Brain pericyte (primary cell): ENCODE results near the gene CORO2B.

Experiments
- DNase-seq: peaks from one replicate; pipeline ENCODE4 v3.0.0-alpha.2; 2012; ENCODE audit warnings: low read depth, low spot score

Gene CORO2B

GRCh38 chr15:68578980-68579935 is at the start of gene CORO2B:
CORO2B (plus strand) TSS chr15:68578993; CDS start chr15:68579263, 270 bp downstream.
- DNase-seq, result no peak

- no peak for DNase-seq
These were observed 47.2 kb upstream of the CORO2B start for GRCh38 chr15:68531387-68532179.

GRCh38 chr15:68536331-68537095 is 42.3 kb upstream of the CORO2B start:
- DNase-seq, result no peak

GRCh38 chr15:68537097-68537496 is 41.7 kb upstream of the CORO2B start:
- DNase-seq, result no peak

GRCh38 chr15:68537506-68537905 is 41.3 kb upstream of the CORO2B start:
- no peak for DNase-seq

GRCh38 chr15:68538311-68538710 is 40.5 kb upstream of the CORO2B start:
- no peak for DNase-seq

- DNase-seq, result no peak
These were observed 37.0 kb upstream of the CORO2B start for GRCh38 chr15:68541743-68542142.

- DNase-seq, result no peak
These were observed 36.4 kb upstream of the CORO2B start for GRCh38 chr15:68542348-68542747.

GRCh38 chr15:68542771-68543164 is 36.0 kb upstream of the CORO2B start:
- no peak for DNase-seq

- DNase-seq, result no peak
These were observed 35.4 kb upstream of the CORO2B start for GRCh38 chr15:68543165-68544008.

GRCh38 chr15:68546318-68546717 is 32.5 kb upstream of the CORO2B start:
- no peak for DNase-seq

GRCh38 chr15:68548364-68548763 is 30.4 kb upstream of the CORO2B start:
- DNase-seq, result no peak

- DNase-seq, result no peak
These were observed 28.8 kb upstream of the CORO2B start for GRCh38 chr15:68550004-68550403.

GRCh38 chr15:68550498-68551295 is 28.1 kb upstream of the CORO2B start:
- DNase-seq, result no peak

- DNase-seq, result no peak
These were observed 27.5 kb upstream of the CORO2B start for GRCh38 chr15:68551296-68551635.

GRCh38 chr15:68552344-68552743 is 26.4 kb upstream of the CORO2B start:
- DNase-seq, result no peak

GRCh38 chr15:68552773-68553172 is 26.0 kb upstream of the CORO2B start:
- DNase-seq, result no peak

- DNase-seq, result no peak
These were observed 25.3 kb upstream of the CORO2B start for GRCh38 chr15:68553314-68553993.

GRCh38 chr15:68553994-68554720 is 24.6 kb upstream of the CORO2B start:
- DNase-seq, result no peak
